Measurements from ENCODE around the gene CA12.

Gene CA12

DNA sequence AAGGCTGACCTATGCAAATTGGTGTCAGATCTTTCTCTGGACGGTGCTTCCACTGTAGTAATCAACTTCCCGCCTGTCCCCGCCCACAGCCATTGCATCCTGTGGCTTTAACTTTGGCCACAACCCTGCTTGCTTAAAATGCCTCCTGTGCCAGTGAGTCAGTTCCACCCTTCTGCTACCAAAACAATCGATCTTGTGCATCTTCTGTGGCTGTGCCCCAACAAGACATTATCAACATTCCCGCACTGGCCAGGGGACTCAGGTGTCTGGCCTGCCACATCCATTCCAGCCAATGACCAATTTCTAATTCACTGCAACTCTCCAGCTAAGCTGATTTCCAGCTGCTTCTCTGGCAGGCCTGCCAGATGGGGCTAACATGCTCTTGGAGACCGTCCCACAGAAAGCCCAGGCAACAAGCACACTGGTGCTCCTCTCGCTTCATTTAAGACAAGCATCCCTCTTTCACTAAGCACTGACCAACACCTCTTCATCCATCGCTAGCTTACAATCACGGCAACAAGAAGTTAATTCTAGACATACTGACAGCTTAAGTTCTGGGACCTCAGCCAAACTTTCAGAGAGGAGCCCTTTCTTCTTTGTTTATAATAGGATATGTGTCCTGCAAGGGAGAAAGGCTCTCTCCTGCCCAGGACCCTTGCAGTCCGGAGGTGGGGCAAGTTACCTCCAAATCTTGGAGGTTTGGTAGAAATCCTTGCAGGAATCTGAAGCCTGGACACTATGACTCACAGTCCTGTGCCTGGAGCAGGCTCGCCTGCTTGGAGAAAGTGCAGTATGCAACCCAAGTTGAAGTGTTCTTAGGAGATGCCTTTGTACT, 6.7 kb downstream of the CA12 start:
- peak; percentile 26 to 47 for DNase-seq

- no peak for DNase-seq
Observed at GRCh38 chr15:63373866-63374548, 7.6 kb downstream of the CA12 start.

DNA sequence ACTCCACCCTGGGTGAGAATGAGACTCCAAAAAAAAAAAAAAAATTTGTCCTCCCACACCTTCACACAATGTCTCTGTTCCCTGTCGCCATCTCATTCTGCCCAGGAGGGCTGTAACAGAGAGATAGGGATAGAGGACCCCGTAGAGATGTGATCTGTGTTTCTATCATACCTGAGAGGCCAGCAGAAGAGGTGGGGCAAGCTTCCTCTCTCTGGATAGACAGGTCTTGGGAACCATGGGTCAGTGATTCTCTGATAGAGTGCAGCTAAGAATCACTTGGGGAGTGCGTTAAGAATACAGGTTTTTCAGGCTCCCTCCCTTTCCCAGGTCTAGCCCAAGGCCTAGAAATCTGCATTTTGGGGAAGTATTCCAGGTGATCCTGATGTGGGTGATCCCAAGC, 8.3 kb downstream of the CA12 start:
- DNase-seq, result no peak

- DNase-seq, result no peak
Observed at GRCh38 chr15:63372753-63373152, 8.9 kb downstream of the CA12 start.

- no peak for DNase-seq
Observed at GRCh38 chr15:63372018-63372705, 9.5 kb downstream of the CA12 start.

DNA sequence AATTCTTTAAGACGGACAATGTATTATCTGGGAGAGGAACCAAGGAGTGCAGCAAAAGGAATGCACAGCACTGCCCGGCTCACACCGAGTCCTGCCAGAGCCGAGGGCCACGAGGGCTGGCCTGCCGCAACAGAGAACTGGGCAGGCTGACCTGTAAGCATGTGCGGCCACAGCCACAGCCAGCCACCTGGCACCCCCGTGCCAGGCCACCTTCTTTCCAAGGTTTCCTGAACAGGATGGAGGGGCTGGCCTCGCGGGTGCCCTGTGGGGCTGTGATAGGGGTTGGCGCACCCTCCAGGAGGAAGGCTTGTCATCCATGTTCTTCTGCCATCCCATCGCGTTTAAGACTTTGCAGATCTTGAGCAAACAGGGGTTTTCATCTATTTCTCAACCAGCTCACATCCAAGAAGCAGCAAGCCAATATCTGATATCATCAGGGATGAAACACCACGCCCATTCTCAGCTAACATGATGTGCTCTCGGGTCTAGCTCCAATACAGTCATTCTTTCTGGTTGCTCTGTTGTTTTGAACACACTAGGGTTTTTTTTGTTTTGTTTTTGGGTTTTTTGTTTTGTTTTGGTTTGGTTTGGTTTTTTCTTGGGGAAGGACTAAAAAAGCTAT, 10.2 kb downstream of the CA12 start:
- DNase-seq, result no peak

DNA sequence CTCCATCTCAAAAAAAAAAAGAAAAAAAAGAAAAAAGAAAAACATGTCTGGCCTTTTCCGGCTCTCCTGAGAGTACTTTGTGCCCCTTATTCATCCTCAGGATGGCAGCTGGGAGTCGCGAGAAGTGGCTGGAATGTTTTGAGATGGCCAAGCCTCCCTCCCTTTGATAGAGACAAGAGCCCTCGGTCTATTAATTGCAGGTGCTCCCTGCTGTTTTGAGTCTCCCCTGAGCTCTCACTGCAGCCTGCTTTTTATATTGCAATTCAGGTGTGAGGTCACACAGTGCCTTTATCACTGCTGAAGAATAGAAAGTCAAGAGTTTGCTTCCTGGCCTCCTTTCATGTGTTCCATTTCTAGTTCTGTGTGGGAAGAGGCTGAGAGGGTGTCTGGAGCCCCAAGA, 10.9 kb downstream of the CA12 start:
- DNase-seq, result no peak

DNA sequence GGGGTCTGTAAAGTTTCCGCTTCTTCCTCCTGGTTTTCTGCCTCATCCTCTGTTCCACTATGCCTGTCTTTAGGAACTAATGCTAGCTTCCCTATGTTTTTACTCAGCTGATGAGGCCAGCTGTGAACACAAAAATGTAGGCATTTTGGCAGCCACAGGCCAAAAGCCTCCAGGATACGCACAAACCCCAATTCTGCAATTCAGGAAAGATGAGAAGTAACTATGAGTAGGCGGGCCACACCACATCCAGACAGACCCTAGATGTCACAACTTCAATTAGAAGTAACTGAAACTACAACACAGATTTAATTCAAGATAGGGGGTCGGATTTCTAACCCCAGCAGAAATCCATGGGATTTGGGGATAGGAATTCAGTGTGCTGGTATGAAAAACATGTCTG, 11.9 kb downstream of the CA12 start:
- no peak for DNase-seq

- no peak for DNase-seq
Observed at GRCh38 chr15:63369296-63369695, 12.3 kb downstream of the CA12 start.

DNA sequence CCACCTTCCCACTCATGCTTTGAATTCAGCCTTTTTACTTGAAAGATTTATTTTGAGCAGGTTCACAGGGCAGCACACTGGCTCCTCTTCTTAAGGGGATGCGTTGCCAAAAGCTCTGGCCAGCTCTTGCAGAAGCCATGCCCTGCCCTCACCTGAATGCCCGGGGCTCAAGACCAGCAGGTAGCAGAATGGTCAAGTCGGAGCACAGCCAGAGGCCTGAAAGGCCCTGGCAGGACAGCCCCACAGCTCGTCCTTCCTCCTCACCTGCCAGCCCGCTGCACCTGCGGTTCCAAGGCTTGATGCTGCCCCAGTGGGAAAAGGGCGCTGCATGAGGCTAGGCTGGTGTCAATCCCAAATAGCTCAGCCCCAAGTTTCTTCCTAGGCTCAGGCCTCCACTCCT, 13.1 kb downstream of the CA12 start:
- DNase-seq, result no peak

DNA sequence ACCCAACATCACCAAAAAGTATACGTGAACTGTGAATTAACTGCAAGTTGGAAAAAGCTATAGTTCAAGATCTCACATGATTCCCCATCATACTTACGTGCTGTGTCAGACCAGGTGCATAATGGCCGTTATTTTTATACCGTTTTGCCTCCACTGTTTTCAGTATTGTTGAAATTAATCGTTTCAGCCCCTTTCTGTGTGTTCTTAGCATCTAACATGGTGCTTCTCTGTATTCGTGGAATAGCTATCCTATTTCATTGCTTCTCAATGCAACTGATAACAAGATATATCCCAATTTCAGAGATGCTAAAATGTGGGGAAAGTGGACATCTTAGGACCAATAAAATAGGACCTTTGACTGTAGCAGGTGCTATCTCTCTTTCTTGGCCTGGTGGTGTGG, 13.7 kb downstream of the CA12 start:
- no peak for DNase-seq

GRCh38 chr15:63367390-63367789, 14.3 kb downstream of the CA12 start:
- no peak for DNase-seq

DNA sequence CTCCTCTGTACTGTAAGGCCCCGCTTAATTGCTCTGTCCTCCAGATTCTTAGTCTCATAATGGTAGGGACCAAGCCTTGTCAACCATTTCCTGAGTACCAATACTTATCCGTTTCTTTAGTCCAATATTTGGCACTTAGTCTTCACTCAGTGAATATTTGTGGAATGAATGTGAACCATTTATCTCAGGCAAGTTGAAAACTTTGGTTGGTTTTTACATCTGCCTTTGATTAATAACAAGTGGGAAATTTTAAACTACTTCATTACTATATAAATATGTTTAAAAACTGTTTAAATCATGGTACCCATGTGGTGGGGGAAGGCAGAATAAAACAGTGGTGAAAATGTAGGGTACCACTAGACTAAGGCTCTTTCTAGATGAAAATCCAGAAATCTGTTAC, 15.2 kb downstream of the CA12 start:
- DNase-seq, result no peak

GRCh38 chr15:63365273-63365680, 16.4 kb downstream of the CA12 start:
- no peak for DNase-seq

- DNase-seq, result no peak
Observed at GRCh38 chr15:63364399-63365272, 17.0 kb downstream of the CA12 start.

DNA sequence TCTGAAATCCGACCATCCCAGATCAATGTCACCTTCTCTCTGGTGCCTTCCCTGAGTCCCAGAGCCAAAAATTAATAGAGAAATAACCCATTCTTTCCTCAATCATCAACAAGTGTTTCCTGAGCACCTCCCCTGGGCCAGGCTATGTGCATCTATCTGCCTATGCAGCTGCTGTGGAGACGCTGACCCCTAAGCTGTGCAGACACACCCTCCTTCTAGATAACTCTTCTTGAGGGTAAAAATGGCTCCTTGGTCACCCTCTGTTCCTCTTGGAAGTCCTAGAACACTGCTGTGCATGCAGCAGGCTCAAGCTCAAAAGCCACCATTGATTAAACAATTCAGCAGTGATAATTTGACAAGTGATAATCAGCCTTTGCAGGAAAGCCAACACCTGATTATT, 18.4 kb downstream of the CA12 start:
- DNase-seq, result no peak

GRCh38 chr15:63362885-63363284, 18.8 kb downstream of the CA12 start:
- DNase-seq, result no peak

DNA sequence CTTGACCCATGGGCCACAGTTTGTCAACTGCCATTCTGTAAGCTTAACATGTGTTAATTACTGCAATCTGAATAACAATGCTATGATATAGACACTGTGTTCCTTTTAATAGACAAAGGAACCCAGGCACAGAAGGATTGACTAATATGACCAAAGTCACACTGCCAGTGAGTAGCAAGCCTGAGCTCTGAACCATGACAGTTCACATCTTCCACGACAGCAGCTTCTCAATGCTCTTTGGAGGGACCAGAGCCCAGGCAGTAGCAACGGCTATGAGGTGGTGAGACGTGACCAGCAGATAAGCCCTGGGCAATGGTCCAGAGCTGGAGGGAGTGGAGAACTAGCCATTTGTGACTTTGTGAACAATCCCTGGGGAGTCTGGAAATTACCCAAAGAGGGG, 19.4 kb downstream of the CA12 start:
- no peak for DNase-seq

DNA sequence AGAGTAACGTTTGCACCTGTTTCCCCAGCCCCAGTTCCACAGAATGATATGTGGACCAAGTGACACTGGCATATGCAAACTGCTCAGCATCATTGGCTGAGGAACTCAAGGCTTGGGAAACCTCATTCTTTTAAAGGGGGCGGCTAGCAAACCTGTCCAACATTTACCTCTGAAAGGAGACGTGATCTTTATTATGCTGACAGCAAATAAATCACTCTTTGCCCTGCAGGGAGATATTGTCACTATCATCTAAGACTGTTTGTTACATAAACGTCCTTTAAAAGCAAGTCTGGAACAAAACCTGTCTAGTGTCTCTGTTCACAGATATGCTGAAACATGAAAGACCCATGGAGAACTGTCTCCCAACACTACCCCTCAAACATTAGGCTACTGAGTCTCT, 21.5 kb downstream of the CA12 start:
- DNase-seq, result no peak

DNA sequence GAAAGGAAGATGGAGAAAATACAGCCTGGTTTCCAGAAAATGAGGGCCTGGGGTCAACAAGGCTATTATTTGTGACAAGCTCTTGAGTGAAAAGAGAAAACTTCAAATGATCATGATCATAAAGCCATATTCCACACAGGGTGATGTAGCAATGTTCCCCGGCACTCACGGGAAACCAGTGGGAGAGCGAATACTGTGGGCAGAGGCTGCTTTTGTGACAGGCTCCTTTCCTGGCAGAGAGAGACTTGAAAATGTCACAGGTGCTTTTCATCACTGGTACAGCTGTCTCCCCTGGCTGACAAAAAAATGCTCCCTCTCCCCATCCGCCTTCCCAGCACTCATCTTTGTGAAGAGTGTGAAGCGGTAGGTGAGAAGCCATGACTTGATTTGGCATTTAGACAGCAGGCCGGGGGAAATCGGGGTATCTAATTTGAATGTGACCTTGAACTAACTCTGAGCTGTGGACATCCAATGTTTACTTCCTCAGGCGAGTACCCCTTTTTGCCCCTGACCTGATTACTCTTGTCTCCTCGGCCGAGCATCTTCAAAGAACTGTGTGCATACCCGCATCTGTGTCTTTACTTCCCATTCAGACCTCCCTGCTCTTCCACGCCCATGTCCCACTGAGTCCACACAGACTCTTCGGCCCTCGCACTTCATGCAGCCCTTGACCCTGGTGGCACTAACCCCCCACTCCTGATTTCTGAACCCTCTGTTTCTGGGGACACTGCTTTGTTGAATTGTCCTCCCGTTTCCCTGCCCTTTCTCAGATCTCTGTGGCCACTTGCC, 23.2 kb downstream of the CA12 start:
- no peak for DNase-seq

DNA sequence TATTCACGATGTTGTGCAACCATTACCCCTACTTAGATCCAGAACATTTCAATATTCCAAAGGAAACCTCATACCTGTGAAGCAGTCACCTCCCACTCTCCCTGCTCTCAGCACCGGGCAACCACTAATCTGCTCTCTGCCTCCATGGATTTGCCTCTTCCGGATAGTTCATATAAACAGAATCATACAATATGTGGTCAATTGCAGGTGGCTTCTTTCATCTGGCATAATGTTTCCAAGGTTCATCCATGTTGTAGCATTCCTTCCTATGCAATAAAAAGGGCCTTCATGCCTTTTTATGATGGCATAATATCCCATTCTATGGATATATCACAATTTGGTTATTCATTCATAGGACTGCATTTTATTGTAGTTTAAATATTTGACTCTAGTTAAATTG, 23.9 kb downstream of the CA12 start:
- no peak for DNase-seq

GRCh38 chr15:63357061-63357460, 24.6 kb downstream of the CA12 start:
- no peak for DNase-seq
